NCI-H82 treated with DMSO at 0.1 percent for 48 hours (cell line): Measurements from ENCODE around the gene BIVM.

Experiments used
- DNase-seq: peaks from one replicate; lab custom pipeline; 2025; ENCODE audit not compliant: unreplicated experiment; lab: John Stamatoyannopoulos, UW

Gene BIVM

DNA sequence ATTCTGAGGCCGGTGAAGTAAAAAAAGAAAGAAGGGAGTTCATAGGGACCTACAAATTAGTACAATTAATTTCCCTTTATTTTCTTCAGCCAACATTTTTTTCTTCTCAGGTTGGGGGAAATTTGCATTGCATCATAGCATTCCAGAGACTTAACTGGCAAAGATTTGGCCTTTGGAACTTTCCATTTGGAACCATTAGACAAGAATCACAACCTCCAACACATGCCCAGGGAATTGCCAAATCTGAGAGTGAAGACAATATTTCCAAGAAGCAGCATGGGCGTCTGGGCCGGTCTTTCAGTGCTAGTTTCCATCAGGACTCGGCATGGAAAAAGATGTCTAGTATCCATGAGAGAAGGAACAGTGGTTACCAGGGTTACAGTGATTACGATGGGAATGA lies 40.5 kb downstream of the BIVM start:
- no peak for DNase-seq

GRCh38 chr13:102845289-102845629 lies 46.3 kb downstream of the BIVM start:
- no peak for DNase-seq

DNA sequence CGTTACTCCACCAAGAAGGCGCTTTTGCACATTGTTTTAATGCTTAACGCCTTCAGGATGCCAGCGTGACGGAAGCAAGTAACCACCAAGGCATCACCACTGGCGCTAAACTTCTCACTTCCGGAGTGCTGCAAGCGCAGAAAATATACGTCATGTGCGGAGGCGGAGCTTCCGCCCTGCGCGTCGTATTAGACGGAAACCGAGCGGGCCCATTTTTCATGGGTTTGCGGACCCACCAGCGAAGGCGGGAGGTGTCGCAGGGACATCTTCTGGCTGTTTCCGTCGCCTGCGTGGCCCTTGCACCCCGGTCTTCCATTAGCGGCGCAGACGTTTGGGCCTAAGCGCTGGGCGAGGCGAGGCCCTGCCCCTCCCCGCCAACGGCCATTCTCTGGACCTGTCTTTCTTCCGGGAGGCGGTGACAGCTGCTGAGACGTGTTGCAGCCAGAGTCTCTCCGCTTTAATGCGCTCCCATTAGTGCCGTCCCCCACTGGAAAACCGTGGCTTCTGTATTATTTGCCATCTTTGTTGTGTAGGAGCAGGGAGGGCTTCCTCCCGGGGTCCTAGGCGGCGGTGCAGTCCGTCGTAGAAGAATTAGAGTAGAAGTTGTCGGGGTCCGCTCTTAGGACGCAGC lies 46.8 kb downstream of the BIVM start, which contains the start of gene ERCC5:
TSS of gene ERCC5 (plus strand) at position 403 of the 631 bp plus-strand sequence. CDS start 235 bp downstream, outside the sequence.
- DNase-seq = peak; percentile 89

GRCh38 chr13:102846261-102847015 lies 47.5 kb downstream of the BIVM start:
- DNase-seq = peak; percentile 50

GRCh38 chr13:102847272-102848234 lies 48.6 kb downstream of the BIVM start:
- peak; percentile 40 for DNase-seq

DNA sequence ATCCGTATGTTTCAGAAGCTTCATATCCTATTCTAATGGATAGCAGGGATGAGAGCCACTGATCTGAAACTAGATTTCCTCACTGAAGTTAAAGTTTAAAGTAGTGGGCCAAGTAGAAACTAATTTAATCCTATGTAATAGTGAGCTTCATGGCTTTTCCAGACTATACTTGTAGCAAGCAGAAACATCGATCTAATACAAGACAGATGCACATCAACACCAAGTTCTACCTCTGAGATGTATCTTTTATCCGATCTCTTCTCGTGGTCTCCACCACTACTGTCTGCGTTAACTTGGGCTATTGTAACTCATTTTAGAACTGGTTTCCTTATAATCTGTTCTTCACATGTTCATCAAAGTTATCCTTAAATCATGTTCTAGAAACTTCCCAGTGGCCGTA lies 50.0 kb downstream of the BIVM start:
- DNase-seq = no peak

- no peak for DNase-seq
Observed at GRCh38 chr13:102852556-102852955, 53.6 kb downstream of the BIVM start.

DNA sequence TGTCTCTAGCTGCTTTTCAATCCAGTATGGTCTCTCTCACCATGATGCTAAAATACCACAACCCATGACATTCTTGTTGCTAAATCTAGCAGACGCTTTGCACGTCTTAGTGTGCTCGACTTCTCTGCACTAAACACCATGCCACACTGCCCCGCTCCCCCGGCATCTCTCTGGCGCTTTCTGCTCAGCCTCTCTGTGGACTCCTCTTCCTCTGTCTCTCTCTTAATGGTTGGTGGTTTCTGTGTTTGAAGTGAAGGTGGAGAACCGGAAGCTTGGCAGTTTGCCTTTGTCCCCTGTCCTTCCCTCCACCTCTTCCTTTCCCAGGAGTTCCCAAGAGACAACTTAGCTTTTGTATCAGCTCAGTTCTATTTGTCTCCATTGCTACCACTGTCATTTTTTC lies 55.8 kb downstream of the BIVM start:
- no peak for DNase-seq

DNA sequence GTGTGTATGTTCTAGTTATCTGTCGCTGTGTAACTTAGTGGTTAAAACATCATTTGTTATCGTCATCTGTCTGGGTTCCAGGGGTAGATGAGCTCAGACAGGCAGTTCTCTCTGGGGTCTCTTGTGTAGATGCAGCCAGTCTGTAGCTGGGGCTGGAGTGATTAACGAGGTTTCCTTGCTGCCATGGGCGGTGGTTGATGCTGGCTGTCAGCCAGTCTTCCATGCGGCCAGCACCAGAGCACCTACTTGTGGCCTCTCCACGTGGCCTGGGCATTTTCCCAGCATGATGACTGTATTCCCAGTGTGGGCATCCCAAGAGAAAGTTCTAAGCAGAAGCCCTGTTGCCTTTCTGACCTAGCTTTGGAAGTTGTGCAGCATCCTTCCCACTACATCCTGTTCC lies 57.6 kb downstream of the BIVM start:
- no peak for DNase-seq

- no peak for DNase-seq
Observed at GRCh38 chr13:102862624-102863210, 63.8 kb downstream of the BIVM start.

DNA sequence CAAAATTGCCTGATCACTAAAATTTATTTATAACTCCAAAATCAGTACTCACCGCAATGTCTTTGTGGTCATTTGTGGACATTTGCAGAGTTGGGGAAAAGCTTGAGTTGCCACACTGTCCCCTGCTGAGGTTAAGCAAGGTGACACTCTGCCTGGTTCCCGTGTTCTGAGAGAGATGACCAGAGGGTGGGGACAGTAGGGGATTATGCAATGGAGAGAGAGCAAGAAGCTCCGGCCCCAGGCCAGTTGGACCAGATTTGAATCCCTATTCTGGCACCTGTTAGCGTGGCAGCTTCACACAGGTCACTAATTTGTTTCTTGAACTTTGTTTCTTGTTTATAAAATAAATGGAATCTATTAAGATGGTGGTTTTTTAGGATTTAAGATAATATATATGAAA lies 64.7 kb downstream of the BIVM start:
- DNase-seq = no peak

DNA sequence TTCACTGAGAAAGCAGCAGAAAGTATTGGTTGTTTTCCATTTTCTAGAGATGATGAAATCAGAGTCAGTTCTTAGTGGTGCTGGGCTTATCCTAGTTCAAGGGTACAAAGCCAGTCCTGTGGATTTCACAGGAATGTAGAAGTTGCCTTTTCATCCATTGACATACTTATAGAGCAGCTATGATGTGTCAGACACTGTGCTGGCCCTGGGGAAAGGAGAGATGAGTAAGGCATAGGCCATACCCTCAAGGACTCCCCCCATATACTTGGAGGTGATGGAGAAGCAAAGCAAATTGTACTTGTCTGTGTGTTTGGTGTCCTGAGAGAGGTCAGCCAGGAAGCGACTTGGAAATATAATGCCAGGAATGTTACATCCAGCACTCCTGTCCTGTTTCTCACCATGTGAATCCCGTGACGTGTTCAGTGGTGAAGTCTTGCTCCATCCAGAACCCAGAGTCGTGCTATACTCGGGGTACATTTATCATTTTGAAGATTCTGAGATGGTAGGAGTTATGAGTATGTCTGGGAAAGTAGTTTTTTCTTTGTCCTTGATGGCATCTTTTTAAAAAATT lies 69.5 kb downstream of the BIVM start:
- DNase-seq = no peak

DNA sequence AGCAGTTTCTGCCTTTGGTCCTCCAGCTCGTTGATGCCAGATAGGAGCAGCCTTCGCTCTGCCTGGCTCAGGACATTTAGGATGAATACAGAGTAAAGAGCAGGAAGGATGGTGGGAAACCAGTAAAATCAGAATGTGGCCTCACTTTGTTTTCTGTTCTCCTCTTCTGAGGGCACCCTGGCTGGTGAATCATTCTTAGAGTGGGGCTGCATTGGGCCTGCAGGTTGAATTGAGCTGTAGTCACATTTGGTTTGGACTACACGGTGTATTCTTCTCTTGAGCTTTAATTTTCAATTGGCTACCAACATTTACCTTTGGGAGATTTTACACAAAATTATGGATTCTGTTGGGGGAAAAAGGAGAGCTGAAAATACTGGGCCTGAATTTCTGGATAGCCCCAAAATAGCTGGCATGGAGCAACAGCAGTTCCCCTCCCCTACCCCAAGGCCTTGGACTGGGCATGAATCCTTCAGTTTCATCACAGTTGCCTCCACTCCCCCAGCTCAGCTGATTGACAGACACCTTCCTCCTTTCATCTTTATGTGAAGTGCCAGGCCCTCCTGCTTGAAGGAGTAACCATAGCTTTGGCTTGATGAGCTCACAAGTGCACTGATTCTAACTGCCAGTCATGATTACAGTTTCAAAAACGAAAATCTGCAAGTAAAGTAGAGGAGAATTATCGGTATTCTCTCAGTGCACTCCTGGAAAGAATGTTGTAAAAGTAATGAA lies 71.2 kb downstream of the BIVM start:
- no peak for DNase-seq

DNA sequence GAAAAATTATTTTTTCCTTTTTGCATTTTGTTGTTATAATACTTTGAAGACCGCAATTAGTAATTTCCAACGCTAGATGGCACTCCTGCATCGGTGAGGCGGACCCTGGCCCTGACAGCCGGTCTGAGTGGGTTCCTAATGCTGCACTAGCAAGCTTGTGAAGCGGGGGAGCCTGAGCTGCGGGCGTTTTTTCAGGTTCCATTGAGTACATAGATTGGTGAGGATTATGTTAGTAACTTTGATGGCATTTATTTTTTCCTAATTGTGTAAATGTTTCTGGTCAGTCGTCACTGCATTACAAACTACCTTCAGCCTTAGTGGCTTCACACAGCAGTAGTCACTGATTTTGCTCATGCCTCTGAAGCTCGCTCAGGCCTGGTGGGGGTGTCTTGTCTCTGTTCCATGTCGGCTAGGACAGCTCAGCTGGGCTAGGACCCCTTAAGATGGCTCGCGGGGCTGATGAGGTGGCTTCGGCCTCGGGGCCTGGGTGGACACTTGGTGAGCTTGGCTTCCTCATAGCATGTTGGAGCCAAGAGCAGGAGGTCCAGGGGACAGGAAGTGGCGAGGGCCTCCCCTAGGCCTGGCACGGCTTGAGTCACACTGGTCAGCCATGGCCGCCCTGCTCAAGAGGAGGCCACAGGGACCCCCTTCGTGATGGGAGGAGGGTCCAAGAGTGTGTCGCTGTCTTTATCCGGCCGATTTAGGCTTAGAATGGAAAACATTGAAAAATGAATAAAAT lies 71.9 kb downstream of the BIVM start:
- DNase-seq = peak; percentile 23

DNA sequence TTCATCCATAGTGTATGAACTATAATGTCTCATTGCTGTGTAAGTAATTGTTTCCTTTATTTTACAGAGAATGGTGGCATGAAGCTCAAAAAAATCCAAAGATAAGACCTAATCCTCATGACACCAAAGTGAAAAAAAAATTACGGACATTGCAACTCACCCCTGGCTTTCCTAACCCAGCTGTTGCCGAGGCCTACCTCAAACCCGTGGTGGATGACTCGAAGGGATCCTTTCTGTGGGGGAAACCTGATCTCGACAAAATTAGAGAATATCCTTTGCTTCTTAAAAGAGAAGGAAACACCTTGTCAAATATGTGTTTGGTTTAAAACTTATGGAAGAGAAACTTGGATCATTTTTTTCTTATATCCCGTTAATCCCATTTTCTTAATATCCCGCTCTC lies 73.2 kb downstream of the BIVM start:
- DNase-seq = no peak

DNA sequence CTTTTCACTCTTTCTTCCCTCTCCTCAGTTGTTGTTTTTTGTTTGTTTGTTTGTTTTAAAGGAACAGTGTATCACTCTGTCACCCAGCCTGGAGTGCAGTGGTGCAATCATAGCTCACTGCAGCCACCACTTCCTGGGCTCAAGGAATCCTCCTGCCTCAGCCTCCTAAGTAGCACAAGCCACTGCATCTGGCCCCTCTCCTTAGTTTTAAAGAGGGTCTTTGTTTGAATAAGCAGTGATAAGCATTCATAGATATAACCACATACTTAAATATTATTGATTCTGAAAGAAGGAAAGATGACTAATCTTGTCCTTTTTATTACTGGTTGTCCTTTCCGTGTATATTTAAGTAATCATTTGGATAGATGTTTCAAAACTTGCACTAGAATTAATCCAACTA lies 73.6 kb downstream of the BIVM start:
- DNase-seq = no peak

GRCh38 chr13:102873653-102874052 lies 74.7 kb downstream of the BIVM start:
- DNase-seq = no peak

DNA sequence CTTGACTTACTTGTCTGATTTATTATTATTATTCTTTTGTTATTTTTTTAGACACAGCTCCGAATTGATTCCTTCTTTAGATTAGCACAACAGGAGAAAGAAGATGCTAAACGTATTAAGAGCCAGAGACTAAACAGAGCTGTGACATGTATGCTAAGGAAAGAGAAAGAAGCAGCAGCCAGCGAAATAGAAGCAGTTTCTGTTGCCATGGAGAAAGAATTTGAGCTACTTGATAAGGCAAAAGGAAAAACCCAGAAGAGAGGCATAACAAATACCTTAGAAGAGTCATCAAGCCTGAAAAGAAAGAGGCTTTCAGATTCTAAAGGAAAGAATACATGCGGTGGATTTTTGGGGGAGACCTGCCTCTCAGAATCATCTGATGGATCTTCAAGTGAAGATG lies 76.3 kb downstream of the BIVM start:
- no peak for DNase-seq

GRCh38 chr13:102877303-102877702 lies 78.4 kb downstream of the BIVM start:
- DNase-seq = no peak

DNA sequence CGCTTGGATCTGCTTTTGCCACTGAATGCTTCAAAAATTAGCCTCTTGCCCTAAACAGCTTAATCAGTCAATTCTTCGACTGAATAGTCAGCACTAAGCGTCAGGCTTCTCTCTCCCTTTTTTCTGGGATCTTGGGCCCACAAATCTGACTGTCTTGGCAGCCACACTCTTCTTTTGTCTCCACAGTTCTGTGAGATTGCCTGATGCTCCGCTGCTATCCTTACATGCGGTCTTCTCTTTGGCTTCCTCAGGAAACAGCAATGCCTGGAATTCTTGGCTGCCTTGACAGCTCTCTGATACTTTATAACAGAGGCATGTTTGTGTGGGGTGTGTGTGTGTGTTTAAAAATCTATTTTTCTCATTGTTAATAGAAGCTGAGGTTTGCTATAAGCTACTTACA lies 79.6 kb downstream of the BIVM start:
- no peak for DNase-seq
